Endothelial cell of hepatic sinusoid (primary cell): Measurements from ENCODE around the gene SDHA.
"Not testable (repeated sequence)": the region's sequence is repeated elsewhere in the genome, so short reads cannot be mapped to it uniquely, and the experiment has no call there.

Experiments
- in situ Hi-C: cut with HindIII; loops from 2 replicates; pipeline ENCODE4 v1.10.0; 2017; ENCODE audit warnings: low sequenced_read_pairs

The SDHA gene

DNA sequence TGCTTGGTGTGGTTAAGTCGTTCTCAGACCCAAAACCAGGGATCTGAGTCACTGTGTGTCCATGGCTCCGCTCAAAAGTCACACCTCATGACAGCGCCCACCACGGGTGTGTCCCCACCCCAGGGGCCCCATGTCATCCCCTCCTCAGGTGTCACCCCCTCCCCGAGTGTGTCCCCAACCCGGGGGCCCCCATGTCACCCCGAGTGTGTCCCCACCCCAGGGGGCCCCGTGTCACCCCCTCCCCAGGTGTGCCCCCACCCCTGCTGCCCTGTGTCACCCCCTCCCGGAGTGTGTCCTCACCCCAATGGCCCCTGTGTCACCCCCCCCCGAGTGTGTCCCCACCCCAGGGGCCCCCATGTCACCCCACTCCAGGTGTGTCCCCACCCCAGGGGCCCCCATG, 21.8 kb upstream of the SDHA start:
- in situ Hi-C loops = no loop called here

DNA sequence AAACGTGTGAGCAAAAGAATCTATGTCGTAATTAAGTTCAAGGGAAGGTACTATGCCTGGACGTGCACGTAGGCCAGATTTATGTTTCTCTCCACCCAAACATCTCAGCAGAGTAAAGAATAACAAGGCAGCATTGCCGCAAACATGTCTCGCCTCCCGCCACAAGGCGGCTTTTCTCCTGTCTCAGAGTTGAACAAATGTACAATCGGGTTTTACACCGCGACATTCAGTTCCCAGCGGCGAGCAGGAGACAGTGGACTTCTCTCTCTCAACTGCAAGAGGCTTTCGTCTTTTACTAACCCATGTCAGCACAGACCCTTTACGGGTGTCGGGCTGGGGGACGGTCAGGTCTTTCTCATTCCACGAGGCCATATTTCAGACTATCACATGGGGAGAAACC, 21.1 kb upstream of the SDHA start:
- in situ Hi-C loops = not testable (repeated sequence)

DNA sequence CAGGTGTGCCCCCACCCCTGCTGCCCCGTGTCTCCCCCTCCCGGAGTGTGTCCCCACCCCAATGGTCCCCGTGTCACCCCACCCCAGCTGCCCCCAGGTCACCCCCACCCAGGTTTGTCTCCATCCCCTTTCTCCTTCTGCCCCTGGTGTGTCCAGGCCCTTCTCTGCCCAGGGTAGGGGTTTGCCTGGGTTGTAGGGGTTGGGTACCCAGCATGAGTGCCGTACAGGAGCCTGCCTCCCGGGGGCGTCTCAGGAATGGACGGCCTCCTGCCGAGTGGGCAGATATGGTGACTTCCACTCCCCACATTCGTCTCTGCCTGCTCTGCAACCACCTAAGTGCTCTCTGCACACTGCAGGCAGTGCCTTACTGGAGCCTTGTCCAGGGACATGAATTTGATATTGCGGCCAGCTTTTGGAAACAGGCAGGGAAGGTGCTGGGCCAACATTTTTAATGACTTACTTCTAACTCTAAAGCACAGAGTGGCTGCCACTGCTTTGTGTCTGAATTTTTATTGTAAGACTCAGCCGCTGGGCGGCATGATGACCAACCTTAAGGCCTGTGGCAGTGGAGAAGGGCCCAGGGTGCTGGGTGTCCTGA, 20.1 kb upstream of the SDHA start:
- in situ Hi-C loops = no loop called here

DNA sequence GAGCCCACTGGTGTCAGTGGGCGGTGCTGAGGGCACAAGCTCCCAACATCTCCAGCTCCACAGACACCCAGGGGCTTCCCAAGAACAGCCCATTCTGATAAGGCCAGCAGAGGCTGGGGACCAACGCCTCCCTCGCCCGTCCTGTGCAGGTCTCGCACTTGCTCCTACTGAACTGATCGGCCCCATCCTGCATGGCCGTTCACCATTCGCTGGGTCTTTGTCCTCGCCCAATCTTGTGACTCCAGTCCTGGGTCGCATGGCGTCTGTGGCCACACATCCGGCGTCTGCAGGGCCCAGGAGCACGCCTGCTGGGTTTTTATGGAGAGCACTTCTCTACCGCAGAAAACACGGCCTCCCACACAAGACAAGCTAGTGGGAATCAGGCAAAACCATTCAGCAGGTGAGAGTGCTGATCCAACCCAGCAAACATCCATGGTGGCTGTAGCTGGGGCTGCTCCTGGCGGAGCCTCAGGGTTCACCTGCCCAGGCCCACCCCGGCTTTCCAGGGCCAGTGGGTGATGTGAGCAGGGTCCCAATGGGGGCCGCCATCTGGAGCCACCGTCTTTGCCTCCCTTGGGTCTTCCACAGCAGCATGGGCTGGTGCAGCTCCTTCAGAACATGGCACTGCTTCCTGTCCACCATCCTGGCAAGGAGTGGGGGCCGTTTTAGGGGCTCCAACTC, 19.5 kb upstream of the SDHA start:
- in situ Hi-C loops = no loop called here

DNA sequence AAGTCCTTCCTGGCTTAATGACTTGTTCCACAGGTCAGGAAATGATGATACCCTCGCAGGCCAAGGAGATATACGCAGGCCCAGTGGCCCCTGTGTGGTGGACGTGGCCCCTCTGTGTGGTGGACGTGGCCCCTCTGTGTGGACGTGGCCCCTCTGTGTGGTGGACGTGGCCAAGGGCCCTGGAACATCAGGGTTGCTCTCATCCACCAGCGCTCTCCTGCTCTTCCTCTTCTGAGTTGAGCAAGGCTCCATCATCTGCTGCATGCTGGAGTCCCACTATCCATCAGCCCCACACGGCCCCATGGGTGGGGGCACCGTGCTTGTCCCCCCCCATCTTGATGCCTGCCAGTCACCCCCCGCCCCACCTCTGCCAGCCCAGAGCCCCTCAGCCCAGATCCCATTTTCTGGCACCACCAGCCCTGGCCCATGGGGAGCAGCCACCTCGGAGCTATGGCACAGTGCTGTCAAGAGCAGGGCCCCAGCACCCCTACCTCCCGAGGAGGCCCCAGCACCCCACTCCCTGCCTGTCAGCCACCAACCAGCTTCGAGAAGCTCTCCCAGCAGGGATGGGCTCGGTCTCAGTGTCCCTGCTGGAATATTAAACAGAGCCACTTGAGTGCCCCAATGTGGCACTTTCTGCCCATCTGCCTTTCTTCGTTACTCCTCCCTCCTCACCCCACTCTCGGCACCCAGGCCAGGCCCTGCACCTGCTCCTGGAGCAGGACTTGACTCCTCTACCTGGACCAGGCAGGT, 18.7 kb upstream of the SDHA start:
- in situ Hi-C loops = no loop called here

DNA sequence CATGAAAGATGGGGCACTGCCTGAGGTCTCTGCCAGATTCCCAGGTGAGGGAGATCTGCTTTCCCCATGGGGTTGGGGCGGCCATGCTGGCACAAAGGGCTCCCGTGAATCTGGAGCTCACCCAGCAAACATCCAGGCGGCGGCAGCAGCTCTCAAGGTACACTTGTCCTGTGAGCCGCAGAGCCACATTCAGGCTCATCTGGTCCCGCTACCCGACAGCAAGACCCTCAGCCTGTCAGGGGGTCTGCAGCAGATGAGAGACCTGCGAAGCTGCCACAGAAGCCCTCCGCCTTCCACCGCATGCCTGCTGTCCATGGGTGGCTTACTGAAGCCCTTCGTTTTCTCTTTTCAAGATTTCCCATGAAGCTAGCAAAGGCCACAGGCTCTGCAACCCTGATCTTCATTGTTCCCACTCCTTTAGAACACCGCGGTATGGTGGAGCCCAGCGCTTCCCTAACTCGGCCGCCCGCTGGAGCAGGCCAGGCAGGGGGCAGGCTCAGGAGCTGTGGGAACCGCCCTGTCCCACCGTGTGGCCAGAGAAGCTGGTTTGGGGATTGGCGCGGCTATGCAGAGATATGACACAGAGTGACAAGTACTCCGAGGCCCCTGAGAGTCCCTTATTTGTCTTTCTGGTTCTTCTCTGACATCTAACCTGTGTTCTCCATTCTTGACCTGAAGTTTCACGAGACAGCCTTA, 18.0 kb upstream of the SDHA start:
- in situ Hi-C loops = no loop called here

DNA sequence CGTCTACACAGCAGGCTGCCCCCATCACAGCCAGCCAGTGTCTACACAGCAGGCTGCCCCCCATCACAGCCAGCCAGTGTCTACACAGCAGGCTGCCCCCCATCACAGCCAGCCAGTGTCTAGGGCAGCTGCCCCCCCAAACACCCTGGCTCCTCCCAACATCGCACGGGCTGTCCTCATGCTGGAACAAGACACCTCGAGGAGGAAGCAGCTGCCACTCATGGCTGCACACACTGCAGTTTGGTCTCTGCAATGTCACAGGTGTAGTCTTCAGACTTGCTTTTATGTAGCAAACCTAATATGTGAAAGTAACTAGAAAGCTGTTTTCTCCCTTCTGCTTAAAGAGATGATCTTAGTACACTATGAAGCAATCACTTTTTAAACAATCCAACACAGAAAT, 17.1 kb upstream of the SDHA start:
- in situ Hi-C loops = no loop called here

DNA sequence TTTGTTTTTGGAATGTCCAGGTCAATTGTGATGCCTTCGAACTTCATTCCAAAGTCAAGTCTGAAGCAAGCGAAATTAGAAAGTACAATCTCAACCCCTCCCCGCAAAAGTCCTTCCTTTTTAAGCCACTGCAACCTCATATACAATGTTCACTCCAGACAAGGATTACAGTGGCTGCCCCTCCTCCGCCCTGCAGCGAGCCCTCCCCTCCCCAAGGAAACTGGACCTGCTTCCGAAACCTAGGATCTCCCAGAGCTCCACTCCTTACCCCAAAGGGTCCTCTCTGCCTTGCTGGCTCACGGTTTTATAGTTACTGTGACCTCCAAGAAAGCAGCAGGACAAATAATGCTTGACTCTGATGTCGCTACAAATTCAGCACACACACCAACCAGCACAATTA, 16.4 kb upstream of the SDHA start:
- in situ Hi-C loops = no loop called here

DNA sequence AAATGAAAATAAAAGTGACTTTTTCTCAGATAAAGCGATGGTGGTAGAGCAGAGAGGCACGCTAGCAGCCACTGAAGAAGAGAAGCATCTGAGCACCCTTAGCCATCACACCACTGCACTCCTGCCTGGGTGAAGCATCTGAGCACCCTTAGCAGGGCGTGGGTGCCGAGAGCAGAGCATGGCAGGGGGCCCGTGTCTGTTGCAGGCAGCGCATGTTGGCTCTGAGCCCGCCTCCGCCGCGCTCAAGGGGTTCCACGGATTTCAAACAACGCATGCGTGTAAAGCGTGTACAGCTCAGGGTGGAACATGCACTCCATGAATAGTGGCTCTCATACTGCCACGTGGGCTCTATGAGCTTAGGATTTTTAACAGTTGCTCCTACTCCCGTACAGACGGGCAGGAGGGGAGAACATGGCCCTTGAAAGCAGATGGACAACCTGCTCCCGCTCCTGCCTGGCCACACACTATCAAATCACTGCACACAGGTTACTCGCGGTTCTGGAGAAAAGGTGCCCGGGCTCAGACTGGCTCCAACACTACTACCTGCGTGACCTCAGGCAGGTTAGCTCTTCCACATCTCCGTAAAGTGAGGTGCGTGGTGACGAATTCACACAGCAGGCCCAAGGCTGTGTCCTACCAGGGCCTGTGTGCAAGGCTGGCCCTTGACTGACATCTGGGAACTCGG, 14.7 kb upstream of the SDHA start:
- in situ Hi-C loops = no loop called here

DNA sequence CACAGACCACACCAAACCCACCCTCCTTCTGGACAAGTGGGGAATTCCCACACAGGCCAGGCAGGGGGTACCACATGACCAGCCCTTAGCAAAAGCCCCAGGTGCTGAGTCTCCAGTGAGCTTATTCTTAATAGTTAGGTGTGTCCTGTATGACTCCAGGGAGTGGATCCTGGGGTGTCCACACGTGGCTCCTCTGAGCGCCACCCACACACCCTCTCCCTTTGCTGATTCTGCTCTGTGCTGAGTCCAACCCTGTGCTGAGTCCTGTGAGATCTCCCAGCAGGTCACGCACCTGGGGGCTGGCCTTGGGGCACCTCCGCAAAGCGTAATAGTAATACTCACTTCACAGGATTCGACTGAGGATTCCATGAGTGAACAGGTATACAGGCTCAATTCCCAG, 14.1 kb upstream of the SDHA start:
- in situ Hi-C loops = no loop called here

DNA sequence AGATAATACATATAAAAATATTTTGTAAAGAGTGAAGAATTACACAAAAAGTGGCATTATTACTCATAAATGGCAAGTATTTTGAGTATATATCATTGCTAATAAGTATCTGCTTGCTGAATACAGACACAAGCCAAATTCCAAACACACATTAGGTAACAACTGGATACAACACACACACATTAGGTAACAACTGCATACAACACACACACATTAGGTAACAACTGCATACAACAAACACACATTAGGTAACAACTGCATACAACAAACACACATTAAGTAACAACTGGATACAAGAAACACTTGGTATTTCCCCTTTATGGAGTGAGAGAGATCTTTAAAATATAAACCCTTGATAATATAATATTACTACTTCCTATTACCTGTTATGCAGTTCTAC, 13.7 kb upstream of the SDHA start:
- in situ Hi-C loops = no loop called here

DNA sequence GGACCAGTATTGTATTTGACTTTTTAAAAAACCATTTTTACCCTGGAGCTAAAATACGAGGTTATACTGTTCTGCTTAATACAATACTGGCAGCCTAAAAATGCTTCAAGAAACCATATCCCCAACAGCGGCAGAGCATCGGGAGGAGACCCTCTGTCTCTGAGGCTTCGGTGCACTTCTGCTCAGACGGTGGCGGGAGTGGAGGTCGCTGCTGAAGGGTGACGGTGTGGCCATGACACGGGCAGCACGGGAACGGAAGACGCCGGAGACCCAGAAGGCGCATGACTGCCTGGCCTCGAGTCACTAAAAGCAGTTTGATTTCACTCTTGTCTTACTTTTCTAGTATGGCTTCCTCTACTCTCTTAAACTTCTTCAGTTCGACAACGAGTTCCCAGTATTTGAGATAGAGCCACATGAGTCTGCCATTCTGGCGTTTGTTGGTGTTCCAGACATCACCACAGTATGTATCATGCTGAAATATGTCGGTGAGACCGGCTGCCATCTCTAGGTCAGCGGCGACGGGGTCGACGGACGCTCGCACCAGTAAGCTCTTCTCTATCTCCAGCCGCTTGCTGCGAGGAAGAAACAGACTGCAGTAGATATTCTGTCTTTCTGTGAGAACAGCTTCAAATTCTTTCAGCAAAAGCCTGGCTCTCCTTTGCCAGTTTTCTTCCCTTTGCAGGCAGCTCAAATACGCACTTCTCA, 13.0 kb upstream of the SDHA start:
- in situ Hi-C loops = no loop called here

DNA sequence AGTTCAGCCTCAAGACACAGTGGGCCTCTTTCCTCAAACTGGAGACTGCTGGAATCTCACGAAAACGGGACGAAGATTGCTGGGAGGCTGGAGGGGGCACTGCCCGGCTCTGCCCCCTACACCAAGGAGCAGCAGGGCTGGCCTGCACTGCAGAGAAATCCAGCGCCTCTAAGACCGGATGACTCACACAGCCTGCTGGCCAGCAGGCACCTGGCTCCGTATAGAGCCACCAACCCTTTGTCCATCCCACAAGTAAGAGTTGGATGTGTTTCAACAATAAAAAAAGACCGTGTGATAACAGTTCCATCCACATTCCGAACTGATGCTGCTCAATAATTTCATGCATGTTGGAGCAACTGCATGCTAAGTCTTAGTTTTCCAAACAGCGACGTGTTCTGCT, 11.7 kb upstream of the SDHA start:
- in situ Hi-C loops = no loop called here

DNA sequence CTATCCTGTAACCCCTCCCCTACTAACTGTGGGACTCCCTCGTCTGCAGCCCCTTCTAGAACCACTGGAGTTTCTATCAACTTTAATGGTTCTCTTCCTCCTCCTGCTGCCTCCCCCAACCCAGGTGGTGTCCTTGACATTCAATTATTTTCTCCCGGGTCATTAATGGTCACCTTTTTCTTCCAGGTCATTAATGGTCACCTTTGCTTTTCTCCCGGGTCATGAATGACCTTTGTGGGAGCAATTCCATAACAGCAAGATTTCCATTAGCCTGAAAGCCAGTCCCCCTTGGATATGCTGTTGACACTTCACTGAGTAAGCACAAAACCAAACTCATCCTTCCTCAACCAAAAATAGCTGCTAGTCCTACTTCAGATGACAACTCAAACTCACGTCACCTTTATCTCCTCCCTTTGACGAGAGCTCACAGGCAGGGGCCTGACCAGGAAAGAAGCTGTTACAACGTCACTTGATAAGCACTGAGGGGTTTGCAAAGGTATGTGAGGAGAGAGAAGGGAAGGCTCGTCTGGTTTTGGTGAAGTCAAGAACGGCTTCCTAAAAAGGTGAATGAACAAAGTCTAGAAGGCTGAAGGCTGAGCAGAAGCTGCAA, 11.1 kb upstream of the SDHA start:
- in situ Hi-C loops = no loop called here

DNA sequence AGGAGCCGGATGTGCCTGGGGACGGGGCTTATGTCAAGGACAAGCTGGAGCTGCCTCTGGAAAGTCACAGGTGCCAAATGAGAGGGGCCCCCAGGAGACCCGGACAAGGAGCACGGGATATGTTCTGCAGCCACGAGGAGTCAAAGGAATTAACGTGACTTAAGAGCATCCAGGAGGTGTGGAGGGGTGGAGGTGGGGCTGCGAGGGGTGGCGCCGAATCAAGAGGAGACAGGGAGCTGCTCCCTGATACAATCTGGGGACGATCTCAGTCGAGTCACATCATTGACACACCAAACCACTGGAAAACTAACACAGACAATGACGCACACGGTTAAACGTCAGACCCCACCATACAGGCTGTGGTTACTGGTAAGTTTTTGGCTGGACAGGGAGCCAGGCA, 10.5 kb upstream of the SDHA start:
- in situ Hi-C loops = no loop called here

DNA sequence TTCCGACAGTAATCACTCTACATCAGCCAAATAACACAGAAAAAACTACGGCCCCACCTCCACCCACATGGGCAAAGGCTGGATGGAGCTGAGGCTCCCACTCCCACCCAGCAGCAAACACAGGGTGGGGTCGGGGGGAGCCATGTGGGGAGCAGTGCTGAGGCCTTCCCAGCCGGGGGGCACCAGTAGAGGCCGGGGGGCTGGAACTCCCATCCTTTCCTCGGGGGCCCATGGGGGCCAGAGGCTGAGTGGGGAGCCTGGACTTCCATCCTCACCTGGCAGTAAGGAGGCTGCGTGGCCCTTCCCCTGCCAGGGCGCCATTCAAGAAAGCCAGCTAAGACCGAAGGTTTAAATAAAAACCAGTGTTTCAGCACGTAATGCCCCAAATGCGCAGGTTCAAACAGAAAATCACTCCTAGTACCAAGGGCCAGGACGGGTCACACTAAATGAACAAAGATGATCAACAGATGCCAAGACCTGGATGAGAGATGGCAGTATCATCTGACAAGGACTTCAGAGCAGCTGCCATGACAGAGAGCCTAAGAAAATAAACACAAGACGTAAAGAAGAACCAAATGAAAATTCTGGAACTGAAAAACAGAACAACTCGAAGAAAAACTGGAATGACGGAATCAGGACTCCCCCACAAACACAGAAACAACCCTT, 9.5 kb upstream of the SDHA start:
- in situ Hi-C loops = no loop called here

DNA sequence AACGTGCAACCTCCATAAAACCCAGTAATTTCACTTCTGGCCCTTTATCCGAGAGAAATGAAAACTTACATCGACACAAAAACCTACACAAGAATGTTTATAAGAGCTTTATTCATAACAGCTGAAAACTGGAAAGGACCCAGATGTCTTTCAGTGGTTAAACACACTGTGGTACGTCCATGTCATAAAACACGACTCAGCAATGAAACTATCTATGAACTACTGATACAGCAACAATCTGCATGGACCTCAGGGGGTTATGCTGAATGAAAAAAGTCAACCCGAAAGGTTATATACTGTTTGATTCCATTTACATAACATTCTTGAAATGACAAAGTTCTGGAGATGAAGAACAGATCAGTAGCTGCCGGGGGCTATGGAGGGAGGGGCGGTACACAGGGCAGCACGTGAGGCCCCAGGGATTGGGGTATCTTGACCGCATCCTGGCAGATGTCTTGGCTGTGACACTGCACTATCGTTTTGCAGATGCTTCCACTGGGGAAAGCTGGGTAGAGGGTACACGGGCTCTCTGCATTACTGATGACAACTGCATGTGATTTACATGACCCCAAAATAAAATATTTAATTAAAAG, 4.2 kb upstream of the SDHA start:
- in situ Hi-C loops = no loop called here

DNA sequence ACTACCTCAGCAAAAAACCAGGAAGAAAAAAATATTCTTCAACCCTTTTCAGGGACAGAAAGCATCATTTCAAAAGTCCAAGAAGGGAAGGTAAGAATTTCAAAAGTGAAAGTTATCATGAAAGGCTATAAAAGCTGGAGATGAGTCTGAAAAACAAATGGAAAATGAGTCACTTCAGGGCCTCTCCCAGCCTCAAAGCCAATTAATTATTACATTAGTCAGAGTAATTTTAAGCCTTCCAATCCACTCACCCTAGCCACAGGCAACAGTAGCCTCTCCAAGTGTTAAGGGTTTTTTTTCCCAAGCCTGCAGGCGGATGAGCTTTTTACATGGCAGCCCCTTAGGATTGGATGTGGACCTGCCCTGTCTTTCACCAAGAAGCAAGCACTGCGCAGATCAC, 2.9 kb upstream of the SDHA start:
- in situ Hi-C loops = not testable (repeated sequence)

DNA sequence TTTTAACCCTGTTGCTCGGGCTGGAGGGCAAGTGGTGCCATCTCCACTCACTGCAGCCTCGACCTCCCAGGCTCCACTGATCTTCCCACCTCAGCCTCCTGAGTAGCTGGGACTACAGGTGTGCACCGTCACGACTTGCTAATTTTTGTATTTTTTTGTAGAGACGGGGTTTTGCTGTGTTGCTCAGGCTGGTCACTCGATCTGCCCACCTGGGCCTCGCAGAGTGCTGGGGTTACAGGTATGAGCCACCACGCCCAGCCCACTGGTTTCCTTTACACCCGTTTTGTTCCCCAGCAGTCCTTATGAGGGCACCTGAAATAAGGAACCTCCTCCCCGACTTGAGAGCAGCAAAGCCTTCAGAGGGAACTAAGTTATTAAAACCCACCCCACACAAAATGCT, 2.0 kb upstream of the SDHA start:
- in situ Hi-C loops = not testable (repeated sequence)
